ENCODE data around the gene JPH4.

DNA sequence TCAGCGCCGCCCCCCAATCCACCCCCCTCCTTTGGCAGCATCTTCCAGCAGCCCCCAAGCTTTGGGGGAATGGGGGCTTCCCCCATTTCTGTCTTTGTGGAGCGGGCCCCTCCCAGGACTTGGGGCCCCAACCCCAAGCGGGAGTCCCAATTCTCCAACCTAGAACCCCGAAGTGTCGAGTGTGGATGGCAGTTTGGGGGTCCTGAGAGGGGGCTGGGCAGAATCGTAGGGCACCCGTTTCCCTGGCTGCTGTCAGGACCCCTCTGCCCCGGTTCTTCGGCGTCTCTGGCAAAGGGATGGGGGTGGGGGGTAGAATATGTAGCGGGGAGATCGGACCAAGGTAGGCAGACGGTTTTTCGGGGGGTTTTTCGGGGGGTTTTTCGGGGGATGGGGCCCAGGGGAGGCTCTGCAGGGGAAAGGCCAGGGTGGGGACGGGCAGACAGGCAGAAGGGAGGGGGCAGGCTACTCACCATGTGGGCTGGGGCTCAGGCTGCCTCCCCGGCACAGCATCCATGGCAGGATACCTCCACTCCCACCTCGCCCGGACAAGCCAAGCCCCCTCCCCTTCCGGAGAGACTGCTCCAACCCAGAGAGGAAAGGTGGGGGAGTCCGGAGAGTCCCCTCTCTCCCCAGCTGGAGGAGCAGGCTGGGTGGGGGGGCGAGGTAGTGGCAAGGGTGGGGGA lies 739 bp downstream of the JPH4 start:
- TF ChIP-seq, protein P1, sequence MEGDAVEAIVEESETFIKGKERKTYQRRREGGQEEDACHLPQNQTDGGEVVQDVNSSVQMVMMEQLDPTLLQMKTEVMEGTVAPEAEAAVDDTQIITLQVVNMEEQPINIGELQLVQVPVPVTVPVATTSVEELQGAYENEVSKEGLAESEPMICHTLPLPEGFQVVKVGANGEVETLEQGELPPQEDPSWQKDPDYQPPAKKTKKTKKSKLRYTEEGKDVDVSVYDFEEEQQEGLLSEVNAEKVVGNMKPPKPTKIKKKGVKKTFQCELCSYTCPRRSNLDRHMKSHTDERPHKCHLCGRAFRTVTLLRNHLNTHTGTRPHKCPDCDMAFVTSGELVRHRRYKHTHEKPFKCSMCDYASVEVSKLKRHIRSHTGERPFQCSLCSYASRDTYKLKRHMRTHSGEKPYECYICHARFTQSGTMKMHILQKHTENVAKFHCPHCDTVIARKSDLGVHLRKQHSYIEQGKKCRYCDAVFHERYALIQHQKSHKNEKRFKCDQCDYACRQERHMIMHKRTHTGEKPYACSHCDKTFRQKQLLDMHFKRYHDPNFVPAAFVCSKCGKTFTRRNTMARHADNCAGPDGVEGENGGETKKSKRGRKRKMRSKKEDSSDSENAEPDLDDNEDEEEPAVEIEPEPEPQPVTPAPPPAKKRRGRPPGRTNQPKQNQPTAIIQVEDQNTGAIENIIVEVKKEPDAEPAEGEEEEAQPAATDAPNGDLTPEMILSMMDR (IDR thresholded peaks at IDR 0.05; ENCODE audit: extremely low read depth in 1 of 2, insufficient read depth in 1 of 2, low read depth in 1 of 2, low read length in 2 of 2): no peak
- TF ChIP-seq EZH2 (IDR thresholded peaks at IDR 0.05; ENCODE audit: borderline replicate concordance, low read depth, low read length, severe bottlenecking): no peak
- TF ChIP-seq POLR2AphosphoS5 (IDR thresholded peaks at IDR 0.05; ENCODE audit: insufficient read depth, low read depth, low read length): no peak
- no peak for TF ChIP-seq POLR2A (IDR thresholded peaks at IDR 0.05; ENCODE audit: low read depth, low read length)
- TF ChIP-seq GATA2 (IDR thresholded peaks at IDR 0.05; ENCODE audit: insufficient read depth, insufficient read length, low read depth, low read length): no peak
- TF ChIP-seq MYC (IDR thresholded peaks at IDR 0.05; ENCODE audit: low read depth, low read length): no peak
- TF ChIP-seq JUN (IDR thresholded peaks at IDR 0.05; ENCODE audit: borderline replicate concordance, insufficient read depth, insufficient read length, low read depth): no peak
